Measurements from ENCODE around the gene KATNAL1.

DNA sequence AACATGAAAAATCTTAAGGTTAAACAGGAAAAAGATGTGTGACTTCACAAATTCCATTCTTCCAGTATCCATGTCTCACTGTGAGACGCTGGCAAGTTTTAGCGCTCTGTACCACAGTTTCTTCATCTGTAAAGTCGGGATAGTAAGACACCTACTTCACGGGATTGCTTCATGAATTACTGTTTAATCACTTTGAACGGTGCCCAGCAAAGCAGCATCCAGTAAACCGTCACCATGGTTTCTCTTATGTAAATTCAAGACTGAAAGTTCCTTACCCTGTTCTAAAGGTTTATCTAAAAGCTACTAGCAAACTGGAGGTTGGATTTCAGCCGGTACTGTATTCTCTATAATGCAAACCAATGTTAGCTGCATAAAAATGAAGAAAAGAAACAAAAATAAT lies 53.5 kb downstream of the KATNAL1 start:
- TF ChIP-seq CBX3 (IDR thresholded peaks at IDR 0.05; ENCODE audit: borderline replicate concordance, low read depth), result no peak
- TF ChIP-seq, protein P1, sequence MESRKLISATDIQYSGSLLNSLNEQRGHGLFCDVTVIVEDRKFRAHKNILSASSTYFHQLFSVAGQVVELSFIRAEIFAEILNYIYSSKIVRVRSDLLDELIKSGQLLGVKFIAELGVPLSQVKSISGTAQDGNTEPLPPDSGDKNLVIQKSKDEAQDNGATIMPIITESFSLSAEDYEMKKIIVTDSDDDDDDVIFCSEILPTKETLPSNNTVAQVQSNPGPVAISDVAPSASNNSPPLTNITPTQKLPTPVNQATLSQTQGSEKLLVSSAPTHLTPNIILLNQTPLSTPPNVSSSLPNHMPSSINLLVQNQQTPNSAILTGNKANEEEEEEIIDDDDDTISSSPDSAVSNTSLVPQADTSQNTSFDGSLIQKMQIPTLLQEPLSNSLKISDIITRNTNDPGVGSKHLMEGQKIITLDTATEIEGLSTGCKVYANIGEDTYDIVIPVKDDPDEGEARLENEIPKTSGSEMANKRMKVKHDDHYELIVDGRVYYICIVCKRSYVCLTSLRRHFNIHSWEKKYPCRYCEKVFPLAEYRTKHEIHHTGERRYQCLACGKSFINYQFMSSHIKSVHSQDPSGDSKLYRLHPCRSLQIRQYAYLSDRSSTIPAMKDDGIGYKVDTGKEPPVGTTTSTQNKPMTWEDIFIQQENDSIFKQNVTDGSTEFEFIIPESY (IDR thresholded peaks at IDR 0.05), result no peak
- no peak for TF ChIP-seq SMC3 (IDR thresholded peaks at IDR 0.05; ENCODE audit: borderline replicate concordance, low read length)
- no peak for TF ChIP-seq SIN3A (IDR thresholded peaks at IDR 0.05; ENCODE audit: low read depth, low read length)
- TF ChIP-seq PAX5 (IDR thresholded peaks at IDR 0.05; ENCODE audit: borderline replicate concordance, low read depth, low read length), result no peak
- TF ChIP-seq, protein P2, sequence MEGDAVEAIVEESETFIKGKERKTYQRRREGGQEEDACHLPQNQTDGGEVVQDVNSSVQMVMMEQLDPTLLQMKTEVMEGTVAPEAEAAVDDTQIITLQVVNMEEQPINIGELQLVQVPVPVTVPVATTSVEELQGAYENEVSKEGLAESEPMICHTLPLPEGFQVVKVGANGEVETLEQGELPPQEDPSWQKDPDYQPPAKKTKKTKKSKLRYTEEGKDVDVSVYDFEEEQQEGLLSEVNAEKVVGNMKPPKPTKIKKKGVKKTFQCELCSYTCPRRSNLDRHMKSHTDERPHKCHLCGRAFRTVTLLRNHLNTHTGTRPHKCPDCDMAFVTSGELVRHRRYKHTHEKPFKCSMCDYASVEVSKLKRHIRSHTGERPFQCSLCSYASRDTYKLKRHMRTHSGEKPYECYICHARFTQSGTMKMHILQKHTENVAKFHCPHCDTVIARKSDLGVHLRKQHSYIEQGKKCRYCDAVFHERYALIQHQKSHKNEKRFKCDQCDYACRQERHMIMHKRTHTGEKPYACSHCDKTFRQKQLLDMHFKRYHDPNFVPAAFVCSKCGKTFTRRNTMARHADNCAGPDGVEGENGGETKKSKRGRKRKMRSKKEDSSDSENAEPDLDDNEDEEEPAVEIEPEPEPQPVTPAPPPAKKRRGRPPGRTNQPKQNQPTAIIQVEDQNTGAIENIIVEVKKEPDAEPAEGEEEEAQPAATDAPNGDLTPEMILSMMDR (IDR thresholded peaks at IDR 0.05 in 2 of 3, conservative IDR thresholded peaks at IDR 0.05 in 1 of 3; ENCODE audit: control insufficient read depth in 2 of 3, extremely low read depth in 1 of 3, insufficient read depth in 1 of 3, low read depth in 3 of 3, low read length in 3 of 3), result no peak
- no peak for TF ChIP-seq YY1 (IDR thresholded peaks at IDR 0.05; ENCODE audit: low read depth, low read length)
- no peak for TF ChIP-seq POLR2AphosphoS2 (IDR thresholded peaks at IDR 0.05; ENCODE audit: low read depth, low read length)
- no peak for TF ChIP-seq BRCA1 (IDR thresholded peaks at IDR 0.05; ENCODE audit: low read depth, low read length)
- no peak for TF ChIP-seq EZH2 (IDR thresholded peaks at IDR 0.05; ENCODE audit: borderline replicate concordance, control insufficient read depth, low read depth, low read length)
- TF ChIP-seq CBX5 (IDR thresholded peaks at IDR 0.05; ENCODE audit: low read depth), result no peak
- TF ChIP-seq GABPA (IDR thresholded peaks at IDR 0.05; ENCODE audit: low read depth), result no peak
- no peak for TF ChIP-seq SRF (IDR thresholded peaks at IDR 0.05; ENCODE audit: low read depth in 2 of 2, low read length in 2 of 2)
- TF ChIP-seq, protein P3, sequence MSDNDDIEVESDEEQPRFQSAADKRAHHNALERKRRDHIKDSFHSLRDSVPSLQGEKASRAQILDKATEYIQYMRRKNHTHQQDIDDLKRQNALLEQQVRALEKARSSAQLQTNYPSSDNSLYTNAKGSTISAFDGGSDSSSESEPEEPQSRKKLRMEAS (IDR thresholded peaks at IDR 0.05; ENCODE audit: low read depth, low read length), result no peak
